CD4-positive, alpha-beta T cell treated with Interferon gamma for 1 hour (primary cell): ENCODE data around the gene PDE6D.
A peak's percentile ranks its signal among the peaks of the same experiment; 100 is the strongest.
"Not testable (repeated sequence)": the region's sequence is repeated elsewhere in the genome, so short reads cannot be mapped to it uniquely, and the experiment has no call there.

Experiments used
- DNase-seq: peaks from one replicate; pipeline ENCODE4 v3.0.0-alpha.2; 2020

Gene PDE6D

DNA sequence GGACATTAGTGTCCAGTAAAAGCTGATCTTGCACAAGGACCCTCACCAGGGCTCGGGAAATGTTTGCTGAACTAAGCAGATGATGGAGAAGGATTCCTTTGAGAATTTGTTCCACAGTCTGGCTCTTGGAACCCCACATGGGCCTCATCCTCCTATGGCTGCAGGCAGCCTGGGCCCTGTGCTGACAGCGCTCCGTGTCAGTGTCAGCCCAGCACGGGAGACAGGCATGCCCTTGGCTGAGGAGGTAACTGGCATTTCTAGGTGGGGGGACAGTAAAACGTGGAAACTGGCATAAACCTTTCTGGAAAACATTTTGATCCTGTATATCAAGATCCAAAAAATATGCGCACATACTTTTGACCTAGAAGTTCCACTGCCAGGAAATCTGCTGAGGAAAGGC, 62.3 kb downstream of the PDE6D start:
- no peak for DNase-seq

DNA sequence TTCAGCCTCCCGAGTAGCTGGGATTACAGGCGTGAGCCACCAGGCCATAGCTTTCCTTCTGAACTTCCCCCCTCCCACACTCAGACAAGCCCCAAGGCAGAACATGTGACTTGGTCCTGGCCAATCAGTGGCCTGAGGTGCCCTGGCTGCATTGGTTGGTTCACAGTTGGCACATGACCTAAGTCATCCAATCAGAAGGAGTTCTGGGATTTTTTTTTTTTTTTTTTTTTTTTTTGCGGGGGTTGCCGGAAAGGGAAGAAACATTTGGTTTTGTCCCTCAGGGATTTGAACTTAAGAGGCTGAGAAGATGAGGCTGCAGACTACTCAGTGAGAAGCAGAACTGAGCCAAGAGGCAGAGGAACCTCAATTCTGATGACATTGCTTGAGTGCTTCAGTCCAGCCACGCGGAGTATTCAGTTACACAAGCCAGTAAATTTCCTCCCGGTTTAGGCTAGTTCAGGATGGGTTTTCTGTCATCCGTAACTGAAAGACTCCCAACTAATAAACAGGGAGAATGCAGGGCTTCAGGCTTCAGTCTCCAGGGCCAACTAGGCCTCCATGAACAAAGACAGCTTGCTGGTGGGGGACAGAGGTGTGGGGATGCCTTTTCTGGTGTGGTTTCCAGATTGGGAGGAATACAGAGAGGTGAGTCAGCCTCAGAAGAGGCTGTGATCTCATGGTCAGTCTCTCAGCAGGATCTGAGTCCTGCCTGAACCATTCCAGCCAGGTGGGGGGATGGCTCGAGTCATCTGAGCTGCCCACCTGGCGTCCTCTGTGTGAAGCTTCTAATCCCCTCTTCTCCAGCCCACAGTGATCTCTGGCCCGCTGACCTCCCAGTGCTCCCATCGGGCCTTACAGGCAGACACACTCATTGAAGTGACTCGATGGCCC, 63.6 kb downstream of the PDE6D start:
- peak; percentile 56 for DNase-seq

DNA sequence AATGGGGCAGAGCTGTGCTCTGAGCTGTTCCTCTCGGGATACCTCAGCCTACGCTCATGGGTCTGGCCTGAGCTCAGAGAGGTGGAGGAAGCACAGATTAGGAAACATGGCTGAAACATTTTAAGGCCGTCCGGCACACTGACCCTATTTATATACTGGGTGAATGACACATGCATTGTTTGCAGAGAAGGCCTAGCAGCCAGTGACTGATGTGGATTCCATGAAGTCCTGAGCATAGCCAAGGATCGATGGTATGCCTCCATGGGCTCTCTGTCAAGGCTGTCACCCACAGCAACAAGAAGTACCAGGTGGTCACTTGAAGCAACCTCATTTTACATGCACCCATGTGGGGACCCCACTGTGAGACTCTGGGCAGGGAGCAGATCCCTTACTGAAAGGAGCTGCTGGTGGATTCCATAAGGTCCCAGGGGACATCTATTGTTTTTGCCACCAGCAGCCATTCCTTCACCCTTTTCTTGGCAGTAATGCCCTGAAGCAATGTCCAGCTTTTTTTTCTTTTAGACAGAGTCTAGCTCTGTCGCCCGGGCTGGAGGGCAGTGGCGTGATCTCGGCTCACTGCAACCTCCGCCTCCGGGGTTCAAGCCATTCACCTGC, 64.3 kb downstream of the PDE6D start:
- DNase-seq: no peak

DNA sequence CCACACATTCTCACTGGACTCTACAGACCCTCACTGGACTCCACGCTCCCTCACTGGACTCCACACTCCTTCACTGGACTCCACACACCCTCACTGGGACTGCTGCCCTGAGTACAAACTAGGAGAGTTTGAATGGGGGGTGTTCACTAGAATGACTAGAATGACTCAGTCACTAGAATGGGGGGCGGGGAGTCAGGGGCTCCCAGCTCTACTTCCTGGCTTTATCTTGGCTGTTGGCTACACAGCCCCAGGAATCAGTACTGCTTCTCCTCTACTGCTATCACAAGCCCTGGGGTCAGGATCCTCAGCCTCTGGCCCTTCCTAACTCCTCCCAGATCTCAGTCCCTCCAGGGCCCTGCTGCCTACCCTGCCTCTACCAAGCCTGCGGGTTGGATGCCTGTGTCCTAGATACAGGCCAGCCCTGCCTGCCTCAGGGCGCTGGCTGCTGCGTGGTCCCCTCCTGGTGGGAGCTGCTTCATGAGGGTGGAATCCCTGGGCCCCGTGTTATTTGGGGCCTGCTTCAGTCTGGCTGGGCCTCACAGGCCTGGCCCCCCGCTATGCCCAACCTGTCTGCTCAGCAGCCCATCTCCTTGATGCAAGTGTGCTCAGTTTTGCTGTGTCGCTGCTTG, 65.0 kb downstream of the PDE6D start:
- DNase-seq: no peak

DNA sequence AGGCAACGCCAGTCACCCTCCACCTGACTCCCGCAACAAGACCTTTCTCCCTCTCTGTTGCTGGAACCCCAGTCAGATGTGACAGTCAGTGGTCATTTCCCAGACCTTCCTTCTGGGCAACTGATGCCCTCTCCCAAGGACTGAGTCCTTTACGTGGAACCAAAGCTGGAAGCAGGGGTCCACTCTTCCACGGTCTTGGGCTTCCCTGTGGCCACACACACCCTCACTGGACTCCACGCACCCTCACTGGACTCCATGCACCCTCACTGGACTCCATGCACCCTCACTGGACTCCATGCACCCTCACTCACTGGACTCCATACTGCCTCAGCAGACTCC, 65.6 kb downstream of the PDE6D start:
- DNase-seq: no peak

DNA sequence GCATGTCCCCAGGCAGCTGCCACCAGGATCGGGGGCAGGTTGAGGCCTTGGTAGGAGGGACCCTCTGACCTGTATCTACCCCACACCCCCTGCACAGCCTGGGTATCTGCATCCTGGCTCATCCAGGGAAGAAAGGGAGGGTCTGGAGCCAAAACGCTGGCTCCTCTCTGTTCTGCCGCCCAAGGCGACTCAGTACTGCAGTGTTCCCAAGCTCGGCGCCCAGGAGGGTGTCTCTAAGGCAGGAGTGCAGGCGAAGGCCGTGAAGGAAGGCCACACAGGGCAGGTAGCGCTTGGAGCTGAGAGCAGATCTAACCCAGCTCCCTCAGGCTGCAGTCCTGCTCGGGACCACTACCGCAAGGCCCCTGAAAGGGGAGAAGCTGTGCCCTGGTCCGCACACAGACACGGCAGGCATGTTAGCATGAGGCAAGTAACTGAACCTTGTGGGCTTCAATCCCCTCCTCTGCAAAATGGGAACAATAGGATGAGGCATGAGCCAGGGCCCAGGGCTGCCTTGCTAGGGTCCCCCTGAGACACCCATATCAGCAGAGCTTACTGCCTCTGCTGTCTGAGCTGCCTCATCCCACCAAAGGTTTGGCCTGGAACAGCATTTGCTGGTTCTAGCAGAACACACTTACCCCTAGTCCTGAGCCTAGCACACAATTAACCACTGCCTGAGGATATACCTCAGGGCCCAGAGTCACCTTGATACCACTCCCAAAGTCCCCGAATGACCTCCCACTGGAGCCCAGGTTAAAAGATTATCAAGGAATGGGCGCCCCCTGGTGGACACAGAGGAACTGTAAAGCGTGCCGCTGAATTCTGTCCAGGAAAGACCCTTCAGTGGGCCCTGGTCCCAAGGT, 66.2 kb downstream of the PDE6D start:
- DNase-seq: peak; percentile 67

DNA sequence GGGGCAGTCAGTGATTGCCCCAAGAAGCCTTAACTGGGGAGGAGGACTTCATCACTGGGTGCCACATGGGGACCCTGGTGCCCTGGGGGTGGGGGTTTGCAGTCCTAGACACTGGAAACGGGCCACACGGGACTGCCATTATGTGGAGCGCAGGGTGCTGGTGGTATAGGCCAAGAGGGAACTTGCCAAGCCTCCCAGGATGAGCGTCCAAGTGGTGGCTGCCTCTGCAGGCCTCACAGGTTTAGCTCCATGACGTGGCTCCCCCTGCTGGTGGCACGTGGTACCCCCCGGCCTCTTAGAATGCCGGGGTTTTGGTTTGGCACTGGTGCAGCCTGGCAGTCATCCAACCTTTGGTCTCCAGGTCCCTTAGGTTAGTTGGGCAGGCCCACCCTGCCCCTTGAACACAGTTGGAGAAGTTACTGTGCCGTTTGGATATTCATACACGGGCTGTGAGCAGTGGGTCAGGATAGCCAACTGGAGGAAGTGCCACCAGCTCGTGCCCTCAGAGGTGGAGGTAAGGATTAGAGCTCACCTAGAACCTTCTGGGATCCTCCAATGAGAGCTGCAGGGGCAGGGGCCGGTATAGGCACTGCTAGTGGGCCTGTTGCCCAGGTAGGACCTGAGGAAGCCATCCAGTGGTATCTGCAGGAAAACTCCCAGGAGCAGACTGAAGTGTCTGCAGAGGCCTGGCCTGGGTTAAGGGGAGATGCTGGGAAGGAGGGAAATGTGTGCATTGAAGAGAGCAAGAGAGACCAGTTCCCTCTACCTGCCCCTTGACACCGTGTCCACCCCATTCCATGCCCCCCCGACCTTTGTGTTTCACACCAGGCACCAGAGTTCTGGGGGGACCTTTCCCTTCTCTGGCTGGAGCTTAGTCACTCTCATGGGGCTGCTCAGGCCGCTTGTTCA, 67.1 kb downstream of the PDE6D start:
- peak; percentile 87 for DNase-seq

DNA sequence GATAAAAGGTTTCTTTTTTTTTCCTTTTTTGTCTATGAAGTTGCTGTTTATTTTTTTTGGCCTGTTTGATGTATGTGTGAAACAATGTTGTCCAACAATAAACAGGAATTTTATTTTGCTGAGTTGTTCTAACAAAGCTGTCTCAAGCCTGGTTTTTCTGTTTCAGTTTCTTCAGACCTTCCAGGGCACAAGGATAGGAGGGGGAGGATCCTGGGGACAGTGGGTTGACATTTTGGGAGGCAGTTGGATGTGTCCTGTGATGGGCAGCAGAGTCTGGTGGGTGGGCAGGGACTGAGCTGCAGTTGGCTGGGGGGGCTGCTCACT, 67.7 kb downstream of the PDE6D start:
- DNase-seq: not testable (repeated sequence)

DNA sequence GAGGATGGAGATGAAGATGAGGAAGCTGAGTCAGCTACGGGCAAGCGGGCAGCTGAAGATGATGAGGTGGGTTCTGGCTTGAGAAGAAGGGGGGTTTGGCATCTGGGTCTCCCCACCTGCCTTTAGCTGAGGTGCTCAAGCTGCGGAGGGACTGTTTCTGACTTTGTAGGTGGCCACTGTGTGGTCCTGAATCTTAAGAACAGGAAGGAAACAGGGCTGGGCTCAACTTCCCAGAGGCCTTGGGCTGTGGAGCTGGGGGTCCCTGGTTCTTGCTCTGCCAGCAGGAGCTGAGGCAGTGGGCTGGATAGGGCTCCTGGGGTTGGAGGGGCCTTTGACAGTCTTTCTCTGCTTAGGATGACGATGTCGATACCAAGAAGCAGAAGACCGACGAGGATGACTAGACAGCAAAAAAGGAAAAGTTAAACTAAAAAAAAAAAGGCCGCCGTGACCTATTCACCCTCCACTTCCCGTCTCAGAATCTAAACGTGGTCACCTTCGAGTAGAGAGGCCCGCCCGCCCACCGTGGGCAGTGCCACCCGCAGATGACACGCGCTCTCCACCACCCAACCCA, 68.5 kb downstream of the PDE6D start:
- peak; percentile 59 for DNase-seq

DNA sequence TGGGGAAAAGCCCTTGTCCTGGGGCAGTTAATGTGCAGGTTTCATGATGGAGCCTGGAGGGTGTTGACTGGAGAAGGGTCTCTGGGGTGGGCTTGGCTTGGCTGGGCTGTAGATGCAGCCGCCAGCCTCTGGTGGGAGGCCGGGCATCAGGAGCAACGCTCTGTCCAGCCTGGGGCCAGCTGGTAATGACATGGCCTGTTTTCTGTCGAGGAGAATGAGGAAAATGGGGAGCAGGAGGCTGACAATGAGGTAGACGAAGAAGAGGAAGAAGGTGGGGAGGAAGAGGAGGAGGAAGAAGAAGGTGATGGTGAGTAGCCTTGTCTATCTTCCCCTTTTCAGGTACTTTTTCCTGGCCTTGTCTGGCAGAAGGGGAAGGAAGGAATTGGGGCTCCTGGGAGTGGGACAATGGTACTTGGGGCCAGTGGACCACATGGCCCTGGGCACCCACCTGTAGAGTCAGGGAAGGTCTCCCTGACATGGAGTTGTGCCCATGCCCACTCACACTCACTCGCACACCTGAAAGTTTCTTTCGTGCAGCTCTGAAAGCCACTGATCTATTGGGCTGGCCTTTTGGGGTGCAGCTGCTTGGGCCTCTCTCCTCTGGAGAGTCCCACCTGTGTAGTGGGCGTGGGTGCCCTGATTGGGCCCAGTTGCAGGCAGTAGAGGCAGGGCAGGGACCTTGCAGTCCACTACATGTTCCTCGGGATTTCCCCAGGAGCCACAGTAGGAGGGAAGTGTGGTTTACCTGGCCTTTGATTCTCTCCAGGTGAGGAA, 69.2 kb downstream of the PDE6D start:
- no peak for DNase-seq

DNA sequence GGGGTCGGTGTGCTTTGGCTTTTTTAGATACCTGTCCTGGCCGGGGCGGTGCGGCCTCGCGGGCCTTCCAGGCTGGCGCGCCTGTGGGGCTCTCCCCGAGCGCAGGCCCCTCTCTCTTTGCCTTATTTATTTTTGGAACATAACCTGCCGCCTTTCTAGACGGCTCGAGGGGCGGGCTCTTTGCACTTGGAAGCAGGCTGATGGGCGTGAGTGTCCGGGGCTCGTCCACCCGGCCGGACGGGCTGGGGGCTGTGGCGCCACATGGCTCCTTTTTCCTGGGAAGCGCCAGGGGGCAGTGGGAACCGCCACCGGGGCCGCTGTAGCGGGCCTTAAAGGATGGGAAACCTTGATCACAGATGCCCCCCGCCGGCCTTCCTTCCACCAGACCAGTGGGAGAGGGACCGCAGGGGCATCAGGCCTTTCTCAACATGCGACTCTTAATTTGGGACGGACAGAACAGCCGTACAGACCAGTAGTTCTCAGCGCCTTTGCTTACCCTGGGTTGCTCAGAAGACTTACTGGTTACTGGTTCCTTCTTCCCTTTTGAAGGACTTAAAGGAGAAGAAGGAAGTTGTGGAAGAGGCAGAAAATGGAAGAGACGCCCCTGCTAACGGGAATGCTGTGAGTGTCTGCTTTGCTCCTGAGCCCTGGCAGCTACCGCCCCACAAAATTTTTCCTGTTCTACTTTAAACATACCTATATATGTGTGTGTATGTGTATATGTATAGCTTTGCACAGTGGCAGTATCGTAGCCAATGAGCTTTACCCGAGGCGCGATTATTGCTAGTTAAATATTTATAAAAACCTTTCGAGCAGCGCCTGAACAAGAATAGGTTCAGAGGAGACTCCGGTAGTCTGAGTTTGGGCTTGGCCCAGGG, 70.0 kb downstream of the PDE6D start:
- DNase-seq: peak; percentile 18

DNA sequence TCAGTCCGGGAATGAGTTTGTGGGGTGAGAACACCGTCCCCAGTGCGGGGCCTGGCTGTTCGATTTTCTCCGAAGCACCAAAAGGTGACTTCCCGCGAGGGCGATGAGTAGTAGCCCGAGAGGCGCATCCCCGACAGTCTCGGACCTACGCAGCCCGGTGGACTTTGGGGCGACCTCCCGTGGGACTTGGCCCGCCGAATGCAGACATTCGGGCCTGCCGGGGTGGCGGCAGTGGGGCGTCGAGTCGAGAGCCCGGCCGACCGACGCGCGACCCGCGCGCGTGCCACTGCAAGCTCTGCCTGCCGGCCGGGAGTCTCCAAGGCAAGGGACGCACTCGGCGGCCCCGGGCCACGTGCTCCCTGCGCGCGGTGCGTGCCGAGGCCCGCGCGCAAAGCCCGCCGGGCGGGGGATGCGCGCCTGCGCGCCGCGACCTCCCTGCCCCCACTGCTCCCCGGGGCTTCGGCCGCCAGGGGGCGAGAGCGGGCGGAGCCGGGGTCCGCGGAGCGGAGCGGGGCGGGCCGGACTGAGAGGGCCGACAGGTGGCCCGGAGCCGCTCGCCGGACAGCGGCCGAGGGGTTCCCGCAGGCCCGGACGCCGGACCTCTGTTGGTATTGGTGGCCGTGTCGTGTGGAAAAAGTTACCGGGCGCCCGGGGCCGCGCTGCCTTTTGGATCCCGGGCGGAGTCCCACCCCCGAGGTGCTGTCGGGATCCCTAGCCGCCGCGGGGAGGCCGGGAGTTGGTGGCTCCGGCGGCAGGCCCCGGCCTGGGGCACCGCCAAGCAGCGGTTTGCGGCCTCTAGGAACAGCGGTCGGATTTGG, 70.9 kb downstream of the PDE6D start:
- DNase-seq: peak; percentile 85

DNA sequence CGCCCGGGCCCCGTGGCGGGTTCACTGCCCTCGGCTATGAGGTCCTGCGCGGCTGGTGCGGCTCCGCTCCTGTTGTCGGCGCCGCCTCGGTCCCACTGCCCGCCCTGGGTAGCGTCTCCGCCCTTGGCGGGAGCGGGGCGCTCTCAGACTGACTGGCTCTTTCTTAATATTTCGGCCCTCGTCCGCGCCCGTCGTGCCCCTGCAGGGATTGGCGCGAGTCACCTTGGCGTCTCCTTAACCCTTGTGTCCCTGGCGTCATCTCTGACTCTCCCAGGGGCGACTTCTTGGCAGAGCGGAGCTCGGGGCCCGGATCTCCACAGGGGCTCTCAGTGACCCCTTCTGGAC, 71.5 kb downstream of the PDE6D start:
- DNase-seq: peak; percentile 41

DNA sequence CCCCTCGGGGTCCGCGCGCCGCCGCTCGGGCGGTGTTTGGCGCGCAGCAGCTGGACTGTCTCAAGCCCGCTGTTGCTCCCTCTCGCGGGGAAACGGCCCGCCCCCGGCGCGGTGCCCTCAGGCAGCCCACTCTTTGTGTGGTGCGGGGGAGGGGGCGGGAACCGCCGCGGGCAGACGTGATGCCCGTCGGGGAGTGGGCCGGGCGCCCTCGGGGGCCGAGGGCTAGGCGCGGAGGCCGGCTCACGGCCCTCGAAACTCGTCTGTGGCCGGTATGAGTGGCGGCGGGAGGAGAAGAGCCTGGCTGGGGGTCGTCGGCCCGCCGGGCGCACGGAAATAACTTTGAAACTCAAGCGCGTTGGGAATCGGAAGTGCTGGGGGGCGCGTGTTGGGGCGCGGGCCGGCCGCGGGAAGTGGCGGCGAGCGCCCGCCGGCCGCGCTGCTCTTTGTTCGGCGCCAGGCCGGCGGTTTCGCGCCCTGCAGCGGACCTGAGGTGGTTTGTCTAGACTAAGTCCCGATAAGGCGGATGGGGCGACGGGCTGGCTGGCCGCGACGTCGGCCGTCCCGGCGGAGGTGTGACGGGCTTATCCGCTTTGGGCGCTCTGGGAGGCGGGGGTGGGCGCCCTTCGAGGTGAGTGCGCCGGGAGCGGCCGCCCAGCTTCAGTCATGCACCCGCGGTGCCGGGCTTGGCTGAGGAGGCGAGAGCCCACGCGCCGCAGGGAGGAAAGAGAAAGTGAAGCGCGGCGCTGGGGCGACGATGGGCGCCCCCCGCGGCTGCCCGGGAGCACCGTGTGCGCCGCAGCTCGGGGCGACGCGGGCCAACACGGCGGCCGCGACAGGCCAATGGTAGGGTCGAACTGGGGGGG, 72.1 kb downstream of the PDE6D start:
- peak; percentile 65 for DNase-seq

DNA sequence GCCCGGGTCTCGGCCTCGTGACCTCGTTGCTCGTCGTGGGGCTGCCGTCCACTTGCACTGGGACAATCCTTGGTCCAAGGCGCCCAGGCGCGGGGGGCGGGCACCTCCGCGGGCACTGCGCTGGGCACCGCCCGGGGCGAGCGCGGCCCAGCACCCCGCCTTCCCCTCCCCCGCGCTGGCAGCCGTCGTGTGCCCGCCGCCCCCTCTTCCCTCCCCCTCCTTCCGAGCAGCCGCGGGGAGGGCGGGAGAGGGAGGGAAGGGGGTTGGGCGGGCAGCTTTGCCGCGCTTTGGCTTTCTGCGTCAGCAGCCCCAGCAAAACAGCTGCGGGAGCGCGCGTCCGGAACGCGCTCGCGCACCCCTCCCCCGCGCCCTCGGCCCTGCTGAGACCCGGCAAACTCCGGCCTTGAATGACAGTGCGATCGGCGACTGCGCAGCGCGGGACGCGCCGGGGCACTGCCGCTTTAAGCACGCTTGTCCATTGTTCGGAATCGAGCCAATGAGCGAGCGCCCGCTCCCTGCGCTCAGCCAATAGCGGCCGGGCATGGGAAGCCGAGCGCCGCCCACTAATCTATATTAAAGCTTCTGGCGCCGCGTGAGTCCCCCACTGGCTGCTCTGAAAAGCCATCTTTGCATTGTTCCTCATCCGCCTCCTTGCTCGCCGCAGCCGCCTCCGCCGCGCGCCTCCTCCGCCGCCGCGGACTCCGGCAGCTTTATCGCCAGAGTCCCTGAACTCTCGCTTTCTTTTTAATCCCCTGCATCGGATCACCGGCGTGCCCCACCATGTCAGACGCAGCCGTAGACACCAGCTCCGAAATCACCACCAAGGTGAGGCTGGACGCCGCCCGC, 72.9 kb downstream of the PDE6D start, which contains the start of gene PTMA:
PTMA (plus strand) TSS at position 599 of the 846 bp plus-strand sequence; CDS start at position 781, 182 bp downstream.
- DNase-seq: peak; percentile 100

DNA sequence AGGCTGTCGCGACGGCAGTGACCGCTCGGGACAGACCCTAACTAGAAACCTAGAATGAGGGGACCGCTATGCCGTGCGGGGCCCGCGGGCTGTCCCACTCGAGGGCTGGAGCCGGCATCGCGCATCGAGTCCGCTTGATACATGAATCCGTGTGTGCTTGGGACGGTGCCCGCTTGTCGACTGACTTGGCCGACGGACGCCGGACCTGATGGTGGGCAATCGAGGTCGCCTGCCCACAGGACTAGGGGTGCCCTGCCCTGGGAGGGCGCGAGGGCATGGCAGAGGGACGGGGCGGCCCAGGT, 73.5 kb downstream of the PDE6D start:
- DNase-seq: peak; percentile 53
